ENCODE measurements around the gene CES2.
"Not testable (repeated sequence)": the region's sequence is repeated elsewhere in the genome, so short reads cannot be mapped to it uniquely, and the experiment has no call there.

CES2 gene

GRCh38 chr16:66954097-66954659 is 18.9 kb downstream of the CES2 start:
- Mint-ChIP-seq H3K4me3 (no peak overlapping the region), H3K36me3 (ENCODE audit: low read depth) (peaks cover 3% of the 10 kb centered on the region)
- TF ChIP-seq CTCF (IDR thresholded peaks at IDR 0.05; ENCODE audit: unreplicated experiment in 3 of 3) = peak; percentile 76 to 82 (median 82)

GRCh38 chr16:66955363-66956153 is 20.2 kb downstream of the CES2 start:
- H3K9me3 Mint-ChIP-seq; H3K36me3 Mint-ChIP-seq (ENCODE audit: low read depth): not testable (repeated sequence)
- H3K27ac Mint-ChIP-seq = peak overlapping the region in 2 of 3 experiments; percentile 3 to 33

More at GRCh38 chr16:66954097-66954659, 18.9 kb downstream of the CES2 start:
- Mint-ChIP-seq H3K4me1 (no peaks in the 10 kb centered on the region), H3K27ac (no peak overlapping the region), H3K9me3 (peaks cover 7% of the 10 kb centered on the region), H3K27me3 (ENCODE audit: low read depth) (peaks cover 16% of the 10 kb centered on the region)

GRCh38 chr16:66956154-66956457 is 20.8 kb downstream of the CES2 start:
- Mint-ChIP-seq H3K27me3 (ENCODE audit: low read depth) (peaks cover 20% of the 10 kb centered on the region), H3K27ac (peak overlapping the region in 1 of 3 experiments; percentile 33)
- not testable (repeated sequence) for H3K4me1 Mint-ChIP-seq; H3K36me3 Mint-ChIP-seq (ENCODE audit: low read depth); H3K9me3 Mint-ChIP-seq; H3K4me3 Mint-ChIP-seq

More at GRCh38 chr16:66955363-66956153, 20.2 kb downstream of the CES2 start:
- H3K4me3 Mint-ChIP-seq, H3K4me1 Mint-ChIP-seq: not testable (repeated sequence)
- peaks cover 20% of the 10 kb centered on the region for H3K27me3 Mint-ChIP-seq (ENCODE audit: low read depth)

- no peak overlapping the region for H3K27ac Mint-ChIP-seq
- H3K27me3 Mint-ChIP-seq (ENCODE audit: low read depth) = peaks cover 24% of the 10 kb centered on the region
- no peaks in the 10 kb centered on the region for H3K9me3 Mint-ChIP-seq
- peaks cover 5% of the 10 kb centered on the region for H3K4me1 Mint-ChIP-seq
- H3K4me3 Mint-ChIP-seq = no peak overlapping the region
- no peaks in the 10 kb centered on the region for H3K36me3 Mint-ChIP-seq (ENCODE audit: low read depth)
- no peak for TF ChIP-seq CTCF (IDR thresholded peaks at IDR 0.05; ENCODE audit: unreplicated experiment in 3 of 3)
Observed at GRCh38 chr16:66958857-66959703, 23.8 kb downstream of the CES2 start.

- Mint-ChIP-seq H3K27ac (no peak overlapping the region), H3K4me1 (peaks cover 5% of the 10 kb centered on the region), H3K27me3 (ENCODE audit: low read depth) (peaks cover 22% of the 10 kb centered on the region), H3K36me3 (ENCODE audit: low read depth) (no peaks in the 10 kb centered on the region), H3K9me3 (no peaks in the 10 kb centered on the region), H3K4me3 (no peak overlapping the region)
- TF ChIP-seq CTCF (IDR thresholded peaks at IDR 0.05; ENCODE audit: unreplicated experiment in 3 of 3) = no peak
Observed at GRCh38 chr16:66959704-66960161, 24.4 kb downstream of the CES2 start.

GRCh38 chr16:66960270-66960669 is 25.0 kb downstream of the CES2 start:
- Mint-ChIP-seq H3K36me3 (ENCODE audit: low read depth) (no peaks in the 10 kb centered on the region), H3K4me3 (no peak overlapping the region), H3K27me3 (ENCODE audit: low read depth) (peaks cover 20% of the 10 kb centered on the region), H3K9me3 (no peaks in the 10 kb centered on the region), H3K4me1 (peaks cover 5% of the 10 kb centered on the region), H3K27ac (no peak overlapping the region)
- TF ChIP-seq CTCF (IDR thresholded peaks at IDR 0.05; ENCODE audit: unreplicated experiment in 3 of 3) = no peak

All from nephron (organoid).